HG03135 (cell line): Measurements from ENCODE around the gene ERGIC1.
A peak's percentile ranks its signal among the peaks of the same experiment; 100 is the strongest.

ENCODE experiments used
- ATAC-seq: cut with Tn5 transposase; IDR thresholded peaks from one replicate; pipeline ENCODE4 v1.9.1; 2021; ENCODE audit warnings: mild to moderate bottlenecking, moderate library complexity; ENCODE audit not compliant: unreplicated experiment

Gene ERGIC1

GRCh38 chr5:172897481-172898217 is 63.6 kb downstream of the ERGIC1 start:
- no peak for ATAC-seq

- ATAC-seq, result no peak
Observed at GRCh38 chr5:172898218-172898842, 64.3 kb downstream of the ERGIC1 start.

GRCh38 chr5:172898843-172899369 is 64.9 kb downstream of the ERGIC1 start:
- no peak for ATAC-seq

- no peak for ATAC-seq
Observed at GRCh38 chr5:172899436-172899835, 65.4 kb downstream of the ERGIC1 start.

GRCh38 chr5:172901012-172901780 is 67.1 kb downstream of the ERGIC1 start:
- no peak for ATAC-seq

GRCh38 chr5:172901788-172902496 is 67.9 kb downstream of the ERGIC1 start:
- no peak for ATAC-seq

- ATAC-seq, result no peak
Observed at GRCh38 chr5:172902497-172903472, 68.7 kb downstream of the ERGIC1 start.

GRCh38 chr5:172903790-172904189 is 69.7 kb downstream of the ERGIC1 start:
- no peak for ATAC-seq

GRCh38 chr5:172904312-172904642 is 70.2 kb downstream of the ERGIC1 start:
- ATAC-seq, result no peak

GRCh38 chr5:172904643-172905345 is 70.7 kb downstream of the ERGIC1 start:
- ATAC-seq, result no peak

GRCh38 chr5:172905346-172906140 is 71.5 kb downstream of the ERGIC1 start:
- ATAC-seq, result no peak

GRCh38 chr5:172906436-172906835 is 72.4 kb downstream of the ERGIC1 start:
- ATAC-seq, result peak; percentile 40

GRCh38 chr5:172906888-172907287 is 72.8 kb downstream of the ERGIC1 start:
- no peak for ATAC-seq

- ATAC-seq, result no peak
Observed at GRCh38 chr5:172907657-172908056, 73.6 kb downstream of the ERGIC1 start.

GRCh38 chr5:172908662-172909061 is 74.6 kb downstream of the ERGIC1 start:
- no peak for ATAC-seq

- no peak for ATAC-seq
Observed at GRCh38 chr5:172909931-172910502, 76.0 kb downstream of the ERGIC1 start.

GRCh38 chr5:172910828-172911627 is 77.0 kb downstream of the ERGIC1 start:
- no peak for ATAC-seq

GRCh38 chr5:172911628-172911880 is 77.5 kb downstream of the ERGIC1 start:
- ATAC-seq, result no peak
